Neural crest cell (in vitro differentiated cells): Measurements from ENCODE around the gene SLC4A1. TPM values are rescaled to one million over a fixed set of nuclear protein-coding genes. Genes with fewer than 3 reads are reported as not detected.

Source experiments
- DNase-seq: peaks from one replicate; pipeline ENCODE4 v3.0.0; 2021; ENCODE audit warnings: low read depth, mixed read lengths, low spot score
- H3K27ac Mint-ChIP-seq: one replicate; pipeline ENCODE4 v1.8.0; 2021; ENCODE audit warnings: mild to moderate bottlenecking, mixed read lengths; ENCODE audit not compliant: unreplicated experiment
- H3K27me3 Mint-ChIP-seq: 2 replicates; pipeline ENCODE4 v1.8.0; 2021; ENCODE audit warnings: low read depth, mild to moderate bottlenecking, mixed read lengths
- H3K36me3 Mint-ChIP-seq: 2 replicates; pipeline ENCODE4 v1.8.0; 2021; ENCODE audit warnings: low read depth, mild to moderate bottlenecking, mixed read lengths
- H3K4me1 Mint-ChIP-seq: 2 replicates; pipeline ENCODE4 v1.8.0; 2021; ENCODE audit warnings: mixed read lengths
- H3K4me3 Mint-ChIP-seq: one replicate; pipeline ENCODE4 v1.8.0; 2021; ENCODE audit warnings: mild to moderate bottlenecking, mixed read lengths
- H3K9me3 Mint-ChIP-seq: 2 replicates; pipeline ENCODE4 v1.8.0; 2021; ENCODE audit warnings: mixed read lengths
- CTCF ChIP-seq: fragments of 200-600 bp; sonication (generic); conservative IDR thresholded peaks from 2 replicates; pipeline ENCODE4 v1.5.0; 2021; ENCODE audit warnings: antibody characterized with exemption, mild to moderate bottlenecking
- total RNA-seq: library from RNA; stranded (reverse); gene quantifications from 2 replicates; pipeline ENCODE4 v1.2.1, GENCODE V29; 2021

The SLC4A1 gene
- total RNA-seq, 1 donor from 2014 or later, result not detected

DNA sequence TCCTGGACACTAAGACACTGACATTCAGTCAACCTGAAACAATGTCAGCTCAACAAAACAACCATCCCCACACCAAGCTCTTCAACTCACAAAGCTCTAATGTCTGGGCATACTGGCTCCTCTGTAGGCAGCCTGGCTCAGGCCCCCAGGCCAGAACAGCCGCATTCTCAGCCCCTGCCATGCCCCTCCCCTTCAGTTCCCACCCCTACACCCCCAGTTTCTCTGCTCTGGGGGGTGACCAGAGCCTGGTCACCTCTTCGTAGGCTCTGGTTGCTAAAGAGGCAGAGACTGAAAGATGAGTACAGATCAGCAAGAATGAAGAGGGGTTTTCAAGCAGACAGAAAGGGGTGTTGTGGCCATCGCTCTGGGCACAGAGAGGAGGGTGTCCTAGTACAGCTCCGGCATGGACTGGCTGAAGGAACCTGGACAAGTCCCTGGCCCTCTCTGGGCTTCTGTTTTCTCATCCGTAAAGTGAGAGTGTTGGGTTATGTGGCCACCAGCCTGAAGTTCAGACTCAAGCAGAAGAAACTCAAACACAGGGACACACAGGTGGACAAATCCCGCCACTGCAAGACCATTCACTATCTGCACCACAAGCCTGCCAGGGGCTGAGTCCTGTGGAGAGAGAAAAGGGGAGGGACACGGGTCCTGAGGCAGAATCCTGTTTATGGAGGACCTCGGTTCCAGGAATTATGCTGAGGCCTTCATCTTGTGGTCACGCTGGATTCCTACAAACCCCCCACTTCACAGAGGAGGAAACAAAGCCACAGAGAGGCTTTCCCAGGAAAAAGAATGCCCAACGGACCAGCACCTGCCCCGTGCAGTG is 987 bp upstream of the SLC4A1 start:
- H3K36me3 Mint-ChIP-seq, result no peaks in the 10 kb centered on the region
- no peaks in the 10 kb centered on the region for H3K9me3 Mint-ChIP-seq
- H3K4me1 Mint-ChIP-seq, result peaks cover 4% of the 10 kb centered on the region
- no peak for DNase-seq
- no peak for TF ChIP-seq CTCF
- peak overlapping the region; percentile 72 for H3K27ac Mint-ChIP-seq
- H3K4me3 Mint-ChIP-seq, result no peak overlapping the region
- no peaks in the 10 kb centered on the region for H3K27me3 Mint-ChIP-seq

GRCh38 chr17:44267165-44267455 is 825 bp downstream of the SLC4A1 start:
- no peak overlapping the region for H3K4me3 Mint-ChIP-seq
- peaks cover 4% of the 10 kb centered on the region for H3K4me1 Mint-ChIP-seq
- no peak overlapping the region for H3K27ac Mint-ChIP-seq
- DNase-seq, result no peak
- no peaks in the 10 kb centered on the region for H3K36me3 Mint-ChIP-seq
- peaks cover 7% of the 10 kb centered on the region for H3K27me3 Mint-ChIP-seq
- no peaks in the 10 kb centered on the region for H3K9me3 Mint-ChIP-seq
- no peak for TF ChIP-seq CTCF

DNA sequence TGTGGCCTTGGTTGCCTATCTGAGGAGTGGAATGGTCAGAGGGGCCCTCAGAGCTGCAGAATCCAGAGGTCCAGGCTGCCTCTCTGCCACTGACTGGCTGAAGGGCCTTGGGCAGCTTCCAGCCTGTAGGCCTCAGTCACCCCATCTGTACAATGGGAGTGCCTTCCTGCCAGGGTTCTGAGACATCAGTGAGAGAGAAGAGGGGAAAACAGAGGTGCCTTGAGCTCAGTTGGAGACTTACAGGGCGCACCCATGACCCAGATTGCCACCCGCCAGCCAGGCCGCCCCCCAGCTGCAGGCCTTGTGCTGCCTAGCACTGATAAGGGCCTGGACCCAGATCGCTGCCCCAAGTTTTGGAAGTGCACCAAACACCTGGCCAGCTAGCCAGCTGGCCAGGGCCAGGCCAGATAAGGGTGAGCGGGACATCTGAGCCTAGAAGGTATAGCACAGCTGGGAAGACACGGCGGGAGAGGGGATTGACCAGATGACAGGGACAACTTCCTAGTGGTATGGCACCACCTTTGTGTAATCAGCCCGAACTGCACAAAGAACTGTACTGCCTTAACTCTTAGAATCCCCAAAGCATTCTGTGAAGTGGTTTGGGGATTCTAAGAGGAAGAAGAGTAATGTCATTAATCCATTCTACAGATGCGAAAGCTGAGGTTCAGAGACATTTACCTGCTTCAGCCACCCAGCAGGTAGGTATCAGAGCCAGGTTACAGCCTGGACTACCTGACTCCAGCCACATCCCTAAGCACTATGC is 1.4 kb downstream of the SLC4A1 start:
- Mint-ChIP-seq H3K4me3 (no peak overlapping the region), H3K9me3 (no peaks in the 10 kb centered on the region), H3K4me1 (peaks cover 4% of the 10 kb centered on the region), H3K27me3 (peaks cover 7% of the 10 kb centered on the region), H3K36me3 (no peaks in the 10 kb centered on the region), H3K27ac (no peak overlapping the region)
- no peak for DNase-seq
- TF ChIP-seq CTCF, result no peak

- Mint-ChIP-seq H3K9me3 (no peaks in the 10 kb centered on the region), H3K36me3 (no peaks in the 10 kb centered on the region), H3K4me1 (peaks cover 1% of the 10 kb centered on the region), H3K27ac (peak overlapping the region; percentile 35), H3K4me3 (no peak overlapping the region), H3K27me3 (peaks cover 7% of the 10 kb centered on the region)
- no peak for TF ChIP-seq CTCF
- DNase-seq, result no peak
Observed at GRCh38 chr17:44263345-44263902, 4.5 kb downstream of the SLC4A1 start.

DNA sequence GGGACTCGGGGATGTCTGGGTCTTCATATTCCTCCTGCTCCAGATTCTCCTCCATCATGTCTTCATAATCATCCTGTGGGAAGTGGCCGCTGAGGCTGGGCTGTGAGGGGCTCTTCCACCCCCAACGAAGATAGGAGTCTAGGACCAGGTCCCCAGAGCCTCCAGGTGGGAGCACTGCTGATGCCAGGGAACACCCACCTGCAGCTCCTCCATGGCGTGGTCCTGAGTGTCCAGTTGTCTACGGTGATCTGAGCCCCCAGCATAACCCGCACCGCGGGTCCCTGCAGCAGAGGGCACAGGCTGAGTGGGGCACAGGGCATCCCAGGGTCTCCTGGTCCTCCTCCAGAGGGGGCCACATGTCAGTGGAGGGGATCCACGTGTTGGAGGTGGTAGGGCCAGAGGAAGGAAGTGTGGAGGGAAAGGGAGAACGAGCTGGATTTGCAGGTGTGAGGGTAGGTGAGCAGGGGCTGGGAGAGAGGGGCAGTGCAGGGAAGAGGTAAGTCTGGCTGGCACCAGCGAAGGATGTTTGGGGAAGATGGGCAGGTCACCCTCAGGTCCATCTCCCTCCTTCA is 5.2 kb downstream of the SLC4A1 start:
- TF ChIP-seq CTCF, result no peak
- Mint-ChIP-seq H3K4me3 (no peak overlapping the region), H3K27me3 (peaks cover 7% of the 10 kb centered on the region), H3K4me1 (no peaks in the 10 kb centered on the region), H3K9me3 (no peaks in the 10 kb centered on the region), H3K27ac (no peak overlapping the region), H3K36me3 (no peaks in the 10 kb centered on the region)
- DNase-seq, result no peak
